HL-60 (cell line): ENCODE measurements around the gene EIF3K.

Experiments used
- DNase-seq, 2 experiments: peaks; one replicate each; pipeline ENCODE4 v3.0.0-alpha.2; 2010 to 2020; ENCODE audit warnings: low read depth in 1 of 2, low spot score in 1 of 2
- H3K27ac ChIP-seq: fragments of 250-450 bp; sonication (Bioruptor Pico); replicated peaks from 2 replicates; pipeline ENCODE4 v1.5.1; 2020; ENCODE audit warnings: mild to moderate bottlenecking, moderate library complexity
- H3K27me3 ChIP-seq: fragments of 250-450 bp; sonication (Bioruptor Pico); 2 replicates; pipeline ENCODE4 v1.5.1; 2021; ENCODE audit warnings: mild to moderate bottlenecking, moderate library complexity; ENCODE audit not compliant: insufficient read depth, poor library complexity, severe bottlenecking
- H3K4me3 ChIP-seq: replicated peaks from 2 replicates; pipeline ENCODE4 v1.5.1; 2011; ENCODE audit warnings: mild to moderate bottlenecking, control low read depth, low read length; ENCODE audit not compliant: insufficient read depth
- GABPA ChIP-seq: IDR thresholded peaks from 2 replicates; pipeline ENCODE4 v1.6.1; 2012; ENCODE audit warnings: low read depth
- POLR2AphosphoS5 ChIP-seq: IDR thresholded peaks from 2 replicates; pipeline ENCODE4 v1.6.1; 2012; ENCODE audit warnings: low read depth
- SPI1 ChIP-seq: IDR thresholded peaks from 2 replicates; pipeline ENCODE4 v1.6.1; 2012; ENCODE audit warnings: low read depth, mild to moderate bottlenecking, borderline replicate concordance
- TF ChIP-seq, protein P1 (sequence below): IDR thresholded peaks from 2 replicates; pipeline ENCODE4 v1.6.1; 2012; ENCODE audit warnings: low read depth; ENCODE audit not compliant: insufficient replicate concordance
- TF ChIP-seq, protein P2 (sequence below): IDR thresholded peaks from one replicate; pipeline ENCODE4 v1.5.1; 2011; ENCODE audit warnings: low read length, control low read depth, inconsistent platforms; ENCODE audit not compliant: insufficient read depth

EIF3K gene

DNA sequence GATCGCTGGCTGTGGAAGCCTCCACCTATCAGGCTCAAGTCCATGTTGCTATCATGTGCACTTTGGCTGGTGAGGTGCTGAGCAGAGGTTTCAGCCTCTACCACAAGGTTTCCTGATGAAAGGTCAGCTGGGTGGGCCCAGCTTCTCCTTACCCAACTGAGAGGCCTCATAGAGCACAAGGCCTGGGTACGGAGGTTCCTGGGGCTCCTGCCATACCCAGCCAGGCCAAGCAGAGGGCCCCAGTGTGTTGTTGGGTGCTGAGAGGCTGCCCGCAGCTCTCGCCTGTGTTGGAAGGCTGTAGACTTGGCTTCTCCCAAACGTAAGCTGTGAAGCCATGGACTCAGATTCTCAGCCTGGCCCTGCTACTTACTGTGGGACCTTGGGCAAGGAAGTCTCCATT lies 56.6 kb downstream of the EIF3K start:
- no peak overlapping the region for H3K4me3 ChIP-seq
- peak in 1 of 2 experiments; percentile 50 for DNase-seq
- TF ChIP-seq, protein P1, sequence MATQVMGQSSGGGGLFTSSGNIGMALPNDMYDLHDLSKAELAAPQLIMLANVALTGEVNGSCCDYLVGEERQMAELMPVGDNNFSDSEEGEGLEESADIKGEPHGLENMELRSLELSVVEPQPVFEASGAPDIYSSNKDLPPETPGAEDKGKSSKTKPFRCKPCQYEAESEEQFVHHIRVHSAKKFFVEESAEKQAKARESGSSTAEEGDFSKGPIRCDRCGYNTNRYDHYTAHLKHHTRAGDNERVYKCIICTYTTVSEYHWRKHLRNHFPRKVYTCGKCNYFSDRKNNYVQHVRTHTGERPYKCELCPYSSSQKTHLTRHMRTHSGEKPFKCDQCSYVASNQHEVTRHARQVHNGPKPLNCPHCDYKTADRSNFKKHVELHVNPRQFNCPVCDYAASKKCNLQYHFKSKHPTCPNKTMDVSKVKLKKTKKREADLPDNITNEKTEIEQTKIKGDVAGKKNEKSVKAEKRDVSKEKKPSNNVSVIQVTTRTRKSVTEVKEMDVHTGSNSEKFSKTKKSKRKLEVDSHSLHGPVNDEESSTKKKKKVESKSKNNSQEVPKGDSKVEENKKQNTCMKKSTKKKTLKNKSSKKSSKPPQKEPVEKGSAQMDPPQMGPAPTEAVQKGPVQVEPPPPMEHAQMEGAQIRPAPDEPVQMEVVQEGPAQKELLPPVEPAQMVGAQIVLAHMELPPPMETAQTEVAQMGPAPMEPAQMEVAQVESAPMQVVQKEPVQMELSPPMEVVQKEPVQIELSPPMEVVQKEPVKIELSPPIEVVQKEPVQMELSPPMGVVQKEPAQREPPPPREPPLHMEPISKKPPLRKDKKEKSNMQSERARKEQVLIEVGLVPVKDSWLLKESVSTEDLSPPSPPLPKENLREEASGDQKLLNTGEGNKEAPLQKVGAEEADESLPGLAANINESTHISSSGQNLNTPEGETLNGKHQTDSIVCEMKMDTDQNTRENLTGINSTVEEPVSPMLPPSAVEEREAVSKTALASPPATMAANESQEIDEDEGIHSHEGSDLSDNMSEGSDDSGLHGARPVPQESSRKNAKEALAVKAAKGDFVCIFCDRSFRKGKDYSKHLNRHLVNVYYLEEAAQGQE = no peak
- TF ChIP-seq SPI1 = no peak
- TF ChIP-seq GABPA = no peak
- no peak for TF ChIP-seq POLR2AphosphoS5
- TF ChIP-seq, protein P2, sequence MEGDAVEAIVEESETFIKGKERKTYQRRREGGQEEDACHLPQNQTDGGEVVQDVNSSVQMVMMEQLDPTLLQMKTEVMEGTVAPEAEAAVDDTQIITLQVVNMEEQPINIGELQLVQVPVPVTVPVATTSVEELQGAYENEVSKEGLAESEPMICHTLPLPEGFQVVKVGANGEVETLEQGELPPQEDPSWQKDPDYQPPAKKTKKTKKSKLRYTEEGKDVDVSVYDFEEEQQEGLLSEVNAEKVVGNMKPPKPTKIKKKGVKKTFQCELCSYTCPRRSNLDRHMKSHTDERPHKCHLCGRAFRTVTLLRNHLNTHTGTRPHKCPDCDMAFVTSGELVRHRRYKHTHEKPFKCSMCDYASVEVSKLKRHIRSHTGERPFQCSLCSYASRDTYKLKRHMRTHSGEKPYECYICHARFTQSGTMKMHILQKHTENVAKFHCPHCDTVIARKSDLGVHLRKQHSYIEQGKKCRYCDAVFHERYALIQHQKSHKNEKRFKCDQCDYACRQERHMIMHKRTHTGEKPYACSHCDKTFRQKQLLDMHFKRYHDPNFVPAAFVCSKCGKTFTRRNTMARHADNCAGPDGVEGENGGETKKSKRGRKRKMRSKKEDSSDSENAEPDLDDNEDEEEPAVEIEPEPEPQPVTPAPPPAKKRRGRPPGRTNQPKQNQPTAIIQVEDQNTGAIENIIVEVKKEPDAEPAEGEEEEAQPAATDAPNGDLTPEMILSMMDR = no peak
- H3K27ac ChIP-seq = no peak overlapping the region
- no peaks in the 10 kb centered on the region for H3K27me3 ChIP-seq

DNA sequence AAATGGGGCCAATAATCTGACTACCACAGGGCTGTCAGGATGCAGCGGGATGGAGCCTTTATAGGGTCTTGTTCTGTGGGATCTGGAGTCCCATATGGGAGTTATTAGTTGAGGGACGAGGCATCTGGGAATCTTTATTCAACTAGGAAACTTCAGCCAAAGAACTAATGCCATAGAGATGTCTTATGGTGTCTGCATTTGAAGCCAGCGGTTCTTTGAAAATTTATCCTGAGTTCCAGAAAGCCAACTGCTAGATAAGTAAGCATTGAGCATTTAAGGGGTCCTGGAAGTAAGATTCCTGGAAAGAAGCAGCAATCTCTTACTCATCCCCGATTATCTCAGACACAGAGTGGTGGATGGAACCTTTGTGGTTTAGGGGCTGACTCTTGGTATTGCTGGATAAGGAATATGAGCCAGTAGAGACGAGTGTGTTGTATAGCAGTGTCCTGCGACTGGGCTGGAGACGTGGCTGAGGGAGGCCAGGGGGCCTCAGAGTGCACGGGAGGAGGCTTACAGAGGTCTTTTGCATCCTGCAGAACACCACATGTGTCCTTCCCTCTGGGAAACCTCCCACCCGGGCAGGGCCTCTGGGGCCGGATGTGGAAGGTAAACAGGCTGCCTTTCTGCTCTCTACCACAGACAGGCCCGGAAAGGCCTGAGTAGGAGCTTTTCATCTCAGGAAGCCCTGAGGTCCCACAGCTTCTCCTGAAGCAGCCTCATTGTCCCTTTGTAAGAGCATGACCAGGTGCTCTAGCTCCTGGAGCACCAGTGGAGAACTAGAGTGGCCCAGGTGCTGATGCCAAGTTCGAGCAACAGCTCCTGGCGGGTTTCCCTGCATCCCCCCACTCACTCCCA lies 57.3 kb downstream of the EIF3K start:
- no peak overlapping the region for H3K27ac ChIP-seq
- TF ChIP-seq SPI1 (no peak), POLR2AphosphoS5 (no peak), GABPA (no peak)
- TF ChIP-seq, protein P2 = no peak
- TF ChIP-seq, protein P1 = no peak
- no peak for DNase-seq
- H3K4me3 ChIP-seq = no peak overlapping the region
- no peaks in the 10 kb centered on the region for H3K27me3 ChIP-seq

DNA sequence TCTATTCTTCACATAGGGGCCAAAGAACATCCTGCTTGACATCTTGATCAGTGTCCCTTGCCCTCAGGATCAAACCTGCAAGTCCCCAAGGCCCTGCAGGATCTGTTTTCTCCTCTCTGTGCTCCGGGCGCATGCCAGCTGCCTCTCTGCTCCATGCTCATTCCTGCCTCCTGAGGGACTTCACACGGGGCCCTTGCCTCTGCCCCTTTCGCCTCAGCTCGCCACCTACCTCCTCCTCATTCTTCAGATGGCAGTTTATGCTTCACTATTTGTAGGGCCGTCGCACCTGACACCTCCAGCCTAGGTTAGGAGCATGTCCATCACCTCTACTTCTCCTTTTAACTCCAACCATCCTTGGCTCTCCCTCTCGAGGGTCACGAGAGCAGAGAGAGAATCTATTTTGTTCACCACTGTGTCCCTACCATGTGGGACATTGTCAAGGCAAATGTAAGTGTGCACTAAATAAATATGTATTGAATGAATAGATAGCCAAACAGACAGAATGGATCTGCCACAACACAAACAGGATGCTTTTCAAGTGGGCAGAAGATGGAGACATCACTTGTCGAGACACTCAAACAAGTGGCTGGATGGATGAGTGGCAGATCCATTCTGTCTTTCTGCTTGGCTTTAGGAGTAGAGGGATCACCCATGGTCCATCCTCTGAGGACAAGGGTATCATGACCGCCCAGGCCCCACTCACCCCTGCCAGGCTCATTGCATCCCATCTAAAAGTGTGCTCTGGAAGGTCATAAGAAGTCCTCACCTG lies 58.1 kb downstream of the EIF3K start:
- Histone ChIP-seq H3K4me3 (no peak overlapping the region), H3K27me3 (no peaks in the 10 kb centered on the region), H3K27ac (no peak overlapping the region)
- no peak for DNase-seq
- no peak for TF ChIP-seq GABPA
- TF ChIP-seq, protein P2 = no peak
- no peak for TF ChIP-seq POLR2AphosphoS5
- no peak for TF ChIP-seq SPI1
- TF ChIP-seq, protein P1 = no peak
